Measurements from ENCODE around the gene TXNDC8. TPM values are rescaled to one million over a fixed set of nuclear protein-coding genes. Genes with fewer than 3 reads are reported as not detected.
"Not testable (repeated sequence)": the region's sequence is repeated elsewhere in the genome, so short reads cannot be mapped to it uniquely, and the experiment has no call there.

Gene TXNDC8
- total and polyA plus RNA-seq, 4 experiments from 2014 or later = not detected

DNA sequence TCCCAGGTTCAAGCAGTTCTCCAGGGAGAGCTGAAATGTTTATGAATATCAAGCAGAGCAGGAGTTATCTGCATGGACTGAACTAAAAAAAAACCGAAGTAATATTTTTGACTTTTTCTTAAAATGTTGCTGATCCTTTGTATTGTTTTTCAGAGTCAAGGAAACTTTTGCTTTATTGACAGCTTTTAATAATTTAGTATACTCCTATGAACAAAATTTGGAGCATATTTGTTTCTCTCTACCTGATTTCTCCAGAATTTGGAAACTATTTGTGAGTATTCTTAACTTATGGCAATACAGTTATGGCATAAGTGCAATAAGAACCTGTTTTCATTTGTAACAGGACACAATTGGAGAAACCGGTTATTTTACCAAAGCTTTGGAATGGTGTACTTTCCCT, 25.7 kb downstream of the TXNDC8 start:
- H3K9me3 ChIP-seq (ENCODE audit: control insufficient read depth in 1 of 2, low read length in 2 of 2); H3K27ac Mint-ChIP-seq; H3K4me1 ChIP-seq (ENCODE audit: insufficient read depth, low read length); intact Hi-C loops (cut with micrococcal nuclease); H3K4me1 Mint-ChIP-seq; POLR2A ChIA-PET (ENCODE audit: partially characterized antibody); DNase-seq; H3K36me3 Mint-ChIP-seq; H3K4me3 ChIP-seq (ENCODE audit: low read length in 2 of 2); H3K4me3 Mint-ChIP-seq; H3K27me3 ChIP-seq (ENCODE audit: insufficient read depth, low read length); H3K27me3 Mint-ChIP-seq; H3K27ac ChIP-seq (ENCODE audit: low read depth, low read length); H3K36me3 ChIP-seq (ENCODE audit: insufficient read depth, low read length); CTCF ChIA-PET (ENCODE audit: partially characterized antibody): not testable (repeated sequence)
- H3K9me3 Mint-ChIP-seq = peaks cover 0 to 13% (median 0%) of the 10 kb centered on the region in 8 donors

DNA sequence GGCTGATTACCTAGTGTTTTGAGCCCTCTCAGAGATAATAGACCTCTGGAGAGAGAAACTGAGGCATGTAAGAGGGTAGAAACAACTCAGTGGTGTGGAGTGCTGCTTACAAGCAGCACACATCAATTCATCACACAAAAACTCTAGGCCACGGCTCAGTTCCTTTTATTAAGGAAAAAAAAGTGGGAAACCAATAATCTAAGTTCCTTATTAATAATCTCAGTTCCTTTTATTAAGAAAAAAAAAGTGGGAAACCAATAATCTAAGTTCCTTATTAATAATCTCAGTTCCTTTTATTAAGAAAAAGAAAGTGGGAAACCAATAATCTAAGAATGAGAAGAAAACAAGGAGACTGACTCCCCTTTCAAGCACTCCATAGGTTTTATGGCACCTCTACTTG, 28.0 kb downstream of the TXNDC8 start:
- CTCF ChIA-PET (ENCODE audit: partially characterized antibody) = no interaction called here
- H3K27ac ChIP-seq (ENCODE audit: low read depth, low read length) = no peak overlapping the region
- no peak for DNase-seq
- Mint-ChIP-seq H3K4me3 (no peak overlapping the region), H3K4me1 (no peaks in the 10 kb centered on the region), H3K27me3 (peaks cover 9 to 10% of the 10 kb centered on the region in 2 donors), H3K36me3 (no peaks in the 10 kb centered on the region), H3K27ac (no peak overlapping the region), H3K9me3 (peaks cover 0 to 13% (median 0%) of the 10 kb centered on the region in 8 donors)
- POLR2A ChIA-PET (ENCODE audit: partially characterized antibody) = no interaction called here
- H3K9me3 ChIP-seq (ENCODE audit: control insufficient read depth in 1 of 2, low read length in 2 of 2) = no peaks in the 10 kb centered on the region
- H3K4me3 ChIP-seq (ENCODE audit: low read length in 2 of 2) = no peak overlapping the region
- H3K36me3 ChIP-seq (ENCODE audit: insufficient read depth, low read length) = no peaks in the 10 kb centered on the region
- no peaks in the 10 kb centered on the region for H3K4me1 ChIP-seq (ENCODE audit: insufficient read depth, low read length)
- intact Hi-C loops (cut with micrococcal nuclease) = no loop called here
- no peaks in the 10 kb centered on the region for H3K27me3 ChIP-seq (ENCODE audit: insufficient read depth, low read length)

DNA sequence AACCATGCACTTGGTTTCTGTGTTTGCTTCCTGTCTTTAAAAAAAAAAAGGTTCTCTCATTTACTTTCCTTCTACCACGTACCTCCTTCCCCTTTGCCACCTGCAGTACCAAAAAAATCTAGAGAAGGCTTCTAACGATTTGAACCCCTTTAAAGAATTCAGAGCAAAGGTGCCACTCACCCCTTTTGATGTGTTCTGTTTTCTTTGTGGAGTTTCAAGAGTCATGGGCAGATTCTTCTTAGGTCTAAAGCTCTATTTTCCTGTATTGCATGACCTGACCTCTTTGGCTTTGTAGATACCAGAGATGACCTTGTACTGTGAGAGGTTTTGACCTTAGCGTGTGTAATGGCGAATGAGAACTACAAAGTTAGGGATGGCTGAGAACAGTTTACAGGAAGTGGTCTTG, 29.0 kb downstream of the TXNDC8 start:
- CTCF ChIA-PET (ENCODE audit: partially characterized antibody) = no interaction called here

DNA sequence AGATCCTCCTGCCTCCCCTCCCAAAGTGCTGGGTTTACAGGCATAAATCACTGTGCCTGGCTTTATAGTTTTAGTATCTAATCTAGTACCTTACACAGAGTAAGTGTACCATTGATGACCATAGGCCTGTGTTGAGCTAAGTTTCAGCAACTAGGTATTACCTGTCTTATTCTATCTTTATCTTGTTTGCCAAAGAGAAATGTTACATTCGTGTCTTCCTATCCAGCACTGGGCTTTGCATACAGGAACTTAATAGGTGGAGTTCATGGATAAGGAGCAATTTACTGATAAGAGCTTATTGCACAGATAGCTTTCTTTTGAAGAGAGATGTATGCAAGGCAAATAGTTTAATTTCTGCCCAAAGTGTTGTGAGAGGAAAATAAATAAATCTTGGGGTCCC, 30.5 kb downstream of the TXNDC8 start:
- Mint-ChIP-seq H3K4me3 (no peak overlapping the region), H3K36me3 (no peaks in the 10 kb centered on the region), H3K27me3 (peaks cover 12 to 16% of the 10 kb centered on the region in 2 donors), H3K27ac (no peak overlapping the region), H3K4me1 (no peaks in the 10 kb centered on the region), H3K9me3 (peaks cover 0 to 4% (median 0%) of the 10 kb centered on the region in 8 donors)
- Histone ChIP-seq H3K27me3 (ENCODE audit: insufficient read depth, low read length) (no peaks in the 10 kb centered on the region), H3K27ac (ENCODE audit: low read depth, low read length) (no peak overlapping the region), H3K4me3 (ENCODE audit: low read length in 2 of 2) (no peak overlapping the region), H3K36me3 (ENCODE audit: insufficient read depth, low read length) (no peaks in the 10 kb centered on the region), H3K4me1 (ENCODE audit: insufficient read depth, low read length) (no peaks in the 10 kb centered on the region), H3K9me3 (ENCODE audit: control insufficient read depth in 1 of 2, low read length in 2 of 2) (no peaks in the 10 kb centered on the region)
- ChIA-PET POLR2A (ENCODE audit: partially characterized antibody) (no interaction called here), CTCF (ENCODE audit: partially characterized antibody) (no interaction called here)
- intact Hi-C loops (cut with micrococcal nuclease) = no loop called here
- no peak for DNase-seq

More for the DNA sequence above, 29.0 kb downstream of the TXNDC8 start:
- H3K4me3 Mint-ChIP-seq = no peak overlapping the region
- H3K27me3 Mint-ChIP-seq = peaks cover 8 to 11% of the 10 kb centered on the region in 2 donors
- intact Hi-C loops (cut with micrococcal nuclease) = no loop called here
- H3K4me1 Mint-ChIP-seq = no peaks in the 10 kb centered on the region
- H3K9me3 Mint-ChIP-seq = peaks cover 0 to 7% (median 0%) of the 10 kb centered on the region in 8 donors
- H3K4me3 ChIP-seq (ENCODE audit: low read length in 2 of 2) = no peak overlapping the region
- H3K27ac ChIP-seq (ENCODE audit: low read depth, low read length) = no peak overlapping the region
- no peak for DNase-seq
- H3K27me3 ChIP-seq (ENCODE audit: insufficient read depth, low read length) = no peaks in the 10 kb centered on the region
- POLR2A ChIA-PET (ENCODE audit: partially characterized antibody) = no interaction called here
- H3K36me3 ChIP-seq (ENCODE audit: insufficient read depth, low read length) = no peaks in the 10 kb centered on the region
- H3K27ac Mint-ChIP-seq = no peak overlapping the region
- H3K4me1 ChIP-seq (ENCODE audit: insufficient read depth, low read length) = no peaks in the 10 kb centered on the region
- no peaks in the 10 kb centered on the region for H3K9me3 ChIP-seq (ENCODE audit: control insufficient read depth in 1 of 2, low read length in 2 of 2)
- no peaks in the 10 kb centered on the region for H3K36me3 Mint-ChIP-seq

DNA sequence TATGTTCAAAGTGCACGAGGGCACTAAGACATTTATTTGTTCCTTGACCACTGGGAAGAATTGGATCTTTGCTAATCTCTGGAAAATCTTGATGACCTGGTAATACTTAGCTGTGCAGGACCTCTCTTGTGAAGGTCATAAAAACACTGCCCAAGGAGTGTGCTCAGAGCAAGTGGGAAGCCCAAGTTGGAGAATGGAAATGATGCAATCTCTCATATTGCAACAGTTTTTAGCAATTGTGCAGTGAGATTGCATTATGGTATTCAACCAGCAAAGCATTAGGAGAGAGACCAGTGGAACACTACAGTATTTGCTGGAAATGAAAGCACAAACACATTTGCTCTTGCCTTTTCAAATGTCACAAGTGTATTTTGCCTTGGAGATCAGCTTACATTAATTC, 34.5 kb downstream of the TXNDC8 start:
- no peak overlapping the region for H3K4me3 ChIP-seq (ENCODE audit: low read length in 2 of 2)
- Mint-ChIP-seq H3K27me3 (peaks cover 17 to 24% of the 10 kb centered on the region in 2 donors), H3K4me1 (no peaks in the 10 kb centered on the region), H3K4me3 (no peak overlapping the region), H3K27ac (no peak overlapping the region), H3K9me3 (peaks cover 0 to 4% (median 0%) of the 10 kb centered on the region in 8 donors), H3K36me3 (no peaks in the 10 kb centered on the region)
- ChIA-PET CTCF (ENCODE audit: partially characterized antibody) (no interaction called here), POLR2A (ENCODE audit: partially characterized antibody) (no interaction called here)
- DNase-seq = no peak
- no peaks in the 10 kb centered on the region for H3K9me3 ChIP-seq (ENCODE audit: control insufficient read depth in 1 of 2, low read length in 2 of 2)
- no peaks in the 10 kb centered on the region for H3K36me3 ChIP-seq (ENCODE audit: insufficient read depth, low read length)
- H3K27ac ChIP-seq (ENCODE audit: low read depth, low read length) = no peak overlapping the region
- H3K27me3 ChIP-seq (ENCODE audit: insufficient read depth, low read length) = no peaks in the 10 kb centered on the region
- intact Hi-C loops (cut with micrococcal nuclease) = no loop called here
- H3K4me1 ChIP-seq (ENCODE audit: insufficient read depth, low read length) = no peaks in the 10 kb centered on the region

DNA sequence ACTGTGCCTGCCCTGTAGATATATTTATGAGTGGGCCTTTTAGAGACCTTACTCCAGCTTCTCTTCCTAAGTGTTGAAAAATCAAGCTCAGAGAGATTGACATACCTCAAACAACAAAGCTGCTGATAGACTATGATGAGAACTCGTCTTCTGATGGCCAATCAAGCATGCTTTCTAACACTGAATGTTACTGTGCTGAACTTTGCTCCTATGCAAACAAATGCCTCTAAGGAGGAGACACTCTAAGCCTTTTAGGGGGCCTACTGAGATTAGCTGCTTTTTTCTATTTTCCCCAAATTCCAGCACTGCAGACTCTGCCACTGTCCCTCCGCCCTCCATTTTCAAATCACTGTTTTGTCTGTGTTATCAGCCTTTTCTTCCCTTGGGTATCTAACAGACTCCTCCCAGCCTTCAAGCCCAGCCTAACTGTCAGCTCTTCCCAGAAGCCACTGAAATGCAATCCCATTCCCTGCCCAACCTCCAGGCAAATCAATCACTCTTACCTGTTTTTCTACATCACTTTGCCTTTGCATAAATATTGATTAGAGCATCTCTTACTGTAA, 39.5 kb downstream of the TXNDC8 start:
- intact Hi-C loops (cut with micrococcal nuclease) = no loop called here
- Mint-ChIP-seq H3K27me3 (peaks cover 6 to 18% of the 10 kb centered on the region in 2 donors), H3K27ac (no peak overlapping the region), H3K9me3 (peaks cover 0 to 2% (median 0%) of the 10 kb centered on the region in 8 donors), H3K36me3 (no peaks in the 10 kb centered on the region), H3K4me1 (no peaks in the 10 kb centered on the region), H3K4me3 (no peak overlapping the region)
- Histone ChIP-seq H3K27ac (ENCODE audit: low read depth, low read length) (no peak overlapping the region), H3K36me3 (ENCODE audit: insufficient read depth, low read length) (no peaks in the 10 kb centered on the region), H3K4me3 (ENCODE audit: low read length in 2 of 2) (no peak overlapping the region), H3K9me3 (ENCODE audit: control insufficient read depth in 1 of 2, low read length in 2 of 2) (no peaks in the 10 kb centered on the region), H3K4me1 (ENCODE audit: insufficient read depth, low read length) (no peaks in the 10 kb centered on the region), H3K27me3 (ENCODE audit: insufficient read depth, low read length) (no peaks in the 10 kb centered on the region)
- ChIA-PET POLR2A (ENCODE audit: partially characterized antibody) (no interaction called here), CTCF (ENCODE audit: partially characterized antibody) (no interaction called here)
- DNase-seq = no peak

DNA sequence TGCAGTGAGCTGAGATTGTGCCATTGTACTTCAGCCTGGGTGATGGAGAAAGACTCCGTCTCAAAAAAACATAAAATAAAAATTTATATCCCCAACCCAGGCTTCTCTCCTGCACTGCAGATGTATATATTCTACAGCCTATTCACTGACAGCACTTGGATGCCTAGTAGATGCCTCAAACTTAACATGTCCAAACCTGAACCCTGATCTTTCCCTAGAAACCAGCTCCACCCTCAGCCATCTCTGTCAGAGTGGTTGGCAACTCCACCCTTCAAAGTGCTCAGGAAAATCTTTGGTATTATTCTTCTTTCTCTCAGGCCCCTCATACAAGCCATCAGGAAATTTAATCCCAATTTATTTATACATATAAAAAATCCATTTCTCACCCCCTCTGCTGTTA, 44.4 kb downstream of the TXNDC8 start:
- intact Hi-C loops (cut with micrococcal nuclease) = no loop called here
- Mint-ChIP-seq H3K4me1 (no peaks in the 10 kb centered on the region), H3K4me3 (no peak overlapping the region), H3K27me3 (peaks cover 0 to 4% of the 10 kb centered on the region in 2 donors), H3K9me3 (no peaks in the 10 kb centered on the region), H3K36me3 (no peaks in the 10 kb centered on the region), H3K27ac (no peak overlapping the region)
- ChIA-PET CTCF (ENCODE audit: partially characterized antibody) (no interaction called here), POLR2A (ENCODE audit: partially characterized antibody) (no interaction called here)
- DNase-seq = no peak
- Histone ChIP-seq H3K4me3 (ENCODE audit: low read length in 2 of 2) (no peak overlapping the region), H3K27me3 (ENCODE audit: insufficient read depth, low read length) (no peaks in the 10 kb centered on the region), H3K9me3 (ENCODE audit: control insufficient read depth in 1 of 2, low read length in 2 of 2) (no peaks in the 10 kb centered on the region), H3K27ac (ENCODE audit: low read depth, low read length) (no peak overlapping the region), H3K4me1 (ENCODE audit: insufficient read depth, low read length) (no peaks in the 10 kb centered on the region), H3K36me3 (ENCODE audit: insufficient read depth, low read length) (no peaks in the 10 kb centered on the region)

All from CD4-positive, alpha-beta memory T cell (primary cell).